ENCODE data around the gene GPC5. TPM values are rescaled to one million over a fixed set of nuclear protein-coding genes. Genes with fewer than 3 reads are reported as not detected.

GPC5 gene
- total RNA-seq, 1 experiment from 2014 or later: 0.15 TPM

GRCh38 chr13:92488249-92488852, 1089.9 kb downstream of the GPC5 start:
- Histone ChIP-seq H2AFZ (ENCODE audit: low read length) (no peak overlapping the region), H3K4me2 (ENCODE audit: insufficient read depth, insufficient read length, low read length) (no peak overlapping the region), H3K14ac (ENCODE audit: insufficient read depth, low read length) (no peak overlapping the region), H3T11ph (ENCODE audit: low read length) (no peak overlapping the region), H3K18ac (ENCODE audit: insufficient read length, low read depth, low read length) (no peak overlapping the region), H2BK15ac (ENCODE audit: low read depth, low read length) (no peak overlapping the region), H4K8ac (replicated peaks; ENCODE audit: insufficient read length, low read depth, low read length) (no peak overlapping the region), H4K91ac (ENCODE audit: insufficient read length, low read depth, low read length) (no peak overlapping the region), H3K56ac (ENCODE audit: insufficient read length, low read depth, low read length) (no peak overlapping the region), H4K20me1 (ENCODE audit: control insufficient read depth, insufficient read depth, insufficient read length) (no peaks in the 10 kb centered on the region), H3K4ac (ENCODE audit: low read depth, low read length) (no peak overlapping the region), H3K23me2 (ENCODE audit: insufficient read length, low read depth, low read length, poor library complexity, severe bottlenecking) (no peaks in the 10 kb centered on the region), H2BK12ac (ENCODE audit: insufficient read length, low read depth, low read length) (no peak overlapping the region), H2BK5ac (ENCODE audit: insufficient read length, low read length) (no peak overlapping the region), H3K4me1 (ENCODE audit: insufficient read depth, low read length) (no peaks in the 10 kb centered on the region), H3K79me1 (ENCODE audit: insufficient read depth, low read depth, low read length, poor library complexity, severe bottlenecking) (no peaks in the 10 kb centered on the region), H2BK20ac (ENCODE audit: low read depth, low read length, poor library complexity, severe bottlenecking) (no peak overlapping the region), H2BK120ac (ENCODE audit: low read depth, low read length, poor library complexity, severe bottlenecking) (no peak overlapping the region), H3K23ac (ENCODE audit: insufficient read length, low read depth, low read length) (no peak overlapping the region), H4K5ac (ENCODE audit: insufficient read length, low read depth, low read length) (no peak overlapping the region), H3K9ac (ENCODE audit: extremely low read depth, insufficient read length, low read length) (no peak overlapping the region), H2AK5ac (ENCODE audit: insufficient read length, low read length) (no peak overlapping the region), H3K27me3 (ENCODE audit: insufficient read depth, low read length) (no peaks in the 10 kb centered on the region), H3K9me3 (ENCODE audit: control insufficient read depth, low read depth, low read length) (no peaks in the 10 kb centered on the region), H3K79me2 (ENCODE audit: insufficient read depth, low read length) (no peaks in the 10 kb centered on the region), H3K27ac (ENCODE audit: insufficient read length, low read depth, low read length) (no peak overlapping the region)
- Mint-ChIP-seq H3K9me3 (no peaks in the 10 kb centered on the region), H3K4me3 (no peak overlapping the region), H3K36me3 (ENCODE audit: insufficient read depth in 1 of 3, low read depth in 3 of 3) (no peaks in the 10 kb centered on the region), H3K27me3 (ENCODE audit: low read depth) (no peaks in the 10 kb centered on the region), H3K4me1 (no peaks in the 10 kb centered on the region), H3K27ac (no peak overlapping the region)
- no CpG with 5 or more reads among the region's 7 CpGs for WGBS (ENCODE audit: extremely low coverage, insufficient read length, low lambda C conversion rate)
- DNase-seq: no peak
- TF ChIP-seq CTCF (conservative IDR thresholded peaks at IDR 0.05): no peak

Measured in H9 (cell line).